NB4 (cell line): ENCODE measurements around the gene PPP1R16B.
A peak's percentile ranks its signal among the peaks of the same experiment; 100 is the strongest.

Source experiments
- DNase-seq: peaks from one replicate; pipeline ENCODE4 v3.0.0; 2010; ENCODE audit warnings: low read depth
- H3K4me3 ChIP-seq: one replicate; pipeline ENCODE4 v1.5.1; 2011; ENCODE audit warnings: mild to moderate bottlenecking, low read depth, low read length, moderate library complexity
- CTCF ChIP-seq: IDR thresholded peaks from one replicate; pipeline ENCODE4 v1.5.1; 2012; ENCODE audit warnings: low read depth, low read length
- MAX ChIP-seq: IDR thresholded peaks from 2 replicates; pipeline ENCODE4 v1.6.1; 2011; ENCODE audit warnings: low read depth, low read length
- MYC ChIP-seq: IDR thresholded peaks from 2 replicates; pipeline ENCODE4 v1.6.1; 2011; ENCODE audit warnings: low read depth, low read length
- POLR2A ChIP-seq: IDR thresholded peaks from 2 replicates; pipeline ENCODE4 v1.6.1; 2011; ENCODE audit warnings: mild to moderate bottlenecking; ENCODE audit not compliant: insufficient read length; ENCODE audit errors: extremely low read depth

The PPP1R16B gene

DNA sequence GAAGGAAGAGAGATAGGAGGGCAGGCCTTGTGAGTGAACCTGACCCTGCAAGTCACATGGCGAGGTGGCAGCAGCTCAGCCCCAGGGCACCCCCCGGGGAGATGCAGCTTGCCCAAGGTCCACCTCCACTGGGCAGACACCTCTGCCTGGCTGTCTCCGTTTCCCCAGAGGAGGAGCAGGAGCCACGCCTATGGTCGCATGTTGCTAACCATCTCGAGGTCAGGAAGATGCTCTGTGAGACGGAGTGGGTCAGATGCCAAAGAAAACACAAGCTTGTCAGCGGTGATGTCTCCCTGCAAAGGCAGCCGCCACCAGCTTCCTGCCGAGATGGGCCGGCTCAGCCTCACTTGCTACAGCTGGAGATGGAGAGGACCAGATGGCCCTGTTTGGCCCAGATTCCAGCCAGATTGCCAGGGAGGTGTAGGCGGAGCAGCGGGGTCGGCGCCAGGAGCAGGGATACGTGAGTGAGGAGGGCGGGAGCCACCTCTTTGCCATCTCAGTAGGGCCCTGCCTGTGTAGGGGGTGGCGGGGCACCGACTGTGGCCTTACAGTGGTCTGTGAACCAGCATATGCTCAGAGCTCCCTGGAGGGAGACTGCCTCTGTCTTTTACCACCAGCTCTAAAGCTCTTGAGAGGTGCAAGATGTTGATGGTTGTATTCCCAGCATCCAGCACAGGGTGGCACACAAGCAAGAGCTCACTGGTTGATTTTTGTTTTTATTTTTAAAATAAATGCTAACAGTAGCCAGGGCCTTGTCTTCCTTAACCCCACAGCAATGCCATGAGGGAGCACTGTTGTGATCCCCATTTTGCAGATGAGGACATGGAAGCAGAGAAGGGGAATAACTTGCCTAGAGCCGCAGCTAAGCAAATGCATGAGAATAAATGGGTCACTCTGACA lies 77.8 kb downstream of the PPP1R16B start:
- no peak overlapping the region for H3K4me3 ChIP-seq
- TF ChIP-seq MAX (no peak), MYC (no peak), CTCF (no peak), POLR2A (no peak)
- DNase-seq, result no peak

GRCh38 chr20:38883981-38884733 lies 78.7 kb downstream of the PPP1R16B start:
- TF ChIP-seq MYC, result no peak
- TF ChIP-seq POLR2A, result no peak
- no peak for TF ChIP-seq CTCF
- TF ChIP-seq MAX, result no peak
- no peak overlapping the region for H3K4me3 ChIP-seq
- DNase-seq, result peak; percentile 52

DNA sequence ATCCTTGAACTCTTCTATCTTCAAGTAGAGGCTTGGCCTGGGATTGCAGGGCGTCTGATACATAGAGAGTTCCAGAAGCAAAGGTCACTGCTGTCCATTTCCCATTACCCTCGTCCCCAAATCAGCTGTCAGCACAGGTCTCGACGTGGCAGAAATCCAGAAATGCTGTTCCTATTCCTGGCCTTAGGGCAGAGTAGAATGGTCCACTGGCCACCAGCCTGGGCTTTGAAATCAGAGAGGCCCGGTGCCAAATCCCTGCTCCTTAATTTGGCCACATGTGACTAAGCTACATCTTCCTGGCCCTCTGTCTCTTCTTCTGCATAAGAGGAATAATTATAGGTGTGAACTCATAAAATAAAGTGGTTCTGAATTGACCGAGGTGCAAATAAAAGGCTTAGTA lies 79.9 kb downstream of the PPP1R16B start:
- DNase-seq, result no peak
- H3K4me3 ChIP-seq, result no peak overlapping the region

DNA sequence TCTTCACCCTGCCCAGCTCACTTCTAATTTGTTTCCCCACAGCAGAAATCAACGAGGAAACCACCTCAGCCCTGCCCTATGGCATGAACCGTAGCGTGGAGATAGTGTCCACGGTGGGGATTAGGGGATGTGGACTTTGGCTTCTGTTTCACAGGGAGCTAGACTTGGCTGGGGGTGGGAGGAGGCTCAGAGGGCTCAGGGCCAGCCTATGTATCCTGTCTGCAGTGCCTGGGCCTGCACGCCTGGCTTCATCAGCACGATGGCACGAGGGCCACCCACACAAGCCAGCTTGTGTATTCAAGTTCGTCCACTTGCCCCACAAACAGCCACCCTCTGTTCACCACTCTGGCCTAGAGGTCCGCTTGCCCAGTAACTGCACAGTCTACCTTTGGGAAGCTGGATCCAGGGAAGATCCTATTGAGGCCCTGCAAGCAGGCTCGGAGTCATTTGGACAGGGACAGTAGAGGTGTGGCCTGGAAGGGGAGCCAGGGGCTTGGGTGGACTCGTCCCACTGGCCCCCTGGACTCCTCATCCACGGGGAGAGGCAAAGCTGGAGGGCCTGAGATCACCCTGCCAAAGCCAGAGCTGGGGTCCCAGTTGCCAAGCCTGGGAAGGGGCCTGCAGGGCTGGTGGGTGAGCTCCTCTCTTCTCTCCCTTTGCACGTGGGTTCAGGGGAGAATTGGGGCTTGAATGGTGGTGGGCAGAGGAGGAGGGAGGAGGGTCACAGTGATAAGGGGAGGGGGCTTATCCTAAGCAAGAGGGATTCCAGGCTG lies 82.7 kb downstream of the PPP1R16B start:
- no peak overlapping the region for H3K4me3 ChIP-seq
- no peak for DNase-seq
- no peak for TF ChIP-seq MYC
- TF ChIP-seq CTCF, result no peak
- TF ChIP-seq POLR2A, result no peak
- no peak for TF ChIP-seq MAX

More for the DNA sequence above, 79.9 kb downstream of the PPP1R16B start:
- TF ChIP-seq CTCF (no peak), MYC (no peak), MAX (no peak), POLR2A (no peak)

DNA sequence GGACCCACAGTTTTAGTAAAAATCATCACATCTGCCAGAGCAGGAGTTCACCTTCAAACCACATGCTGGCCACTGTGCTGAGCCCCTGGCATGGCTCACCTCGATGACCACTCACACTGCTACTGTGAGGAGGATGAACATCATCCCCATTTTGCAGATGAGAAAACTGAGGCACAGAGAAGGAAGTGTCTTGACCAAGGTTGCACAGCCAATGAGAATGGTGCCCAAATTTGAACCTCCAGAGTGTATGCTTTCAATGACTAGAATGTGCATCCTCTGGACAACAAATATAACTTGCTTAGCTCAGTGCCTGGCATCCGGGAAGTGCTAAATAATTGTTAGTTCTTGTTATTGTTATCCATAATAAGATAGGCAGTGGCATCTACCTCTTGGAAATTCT lies 83.6 kb downstream of the PPP1R16B start:
- no peak for DNase-seq
- TF ChIP-seq CTCF (no peak), MYC (no peak), POLR2A (no peak), MAX (no peak)

More for the DNA sequence above, 83.6 kb downstream of the PPP1R16B start:
- no peak overlapping the region for H3K4me3 ChIP-seq
